Right atrium auricular region (tissue), 2 donors: ENCODE data around the gene PHAX. TPM values are rescaled to one million over a fixed set of nuclear protein-coding genes. Genes with fewer than 3 reads are reported as not detected.
"Not testable (repeated sequence)": the region's sequence is repeated elsewhere in the genome, so short reads cannot be mapped to it uniquely, and the experiment has no call there.

Experiments
- DNase-seq: peaks from one replicate; pipeline ENCODE4 v3.0.0-alpha.2; 2019; ENCODE audit warnings: low spot score
- H3K27ac ChIP-seq, 2 donors: fragments of 200-600 bp; sonication (generic); 1 replicate in 1 of 2; 2 replicates in 1 of 2; pipeline ENCODE4 v1.5.1; 2016 to 2019
- H3K27me3 ChIP-seq, 2 donors: fragments of 200-600 bp; sonication (generic); one replicate each; pipeline versions ENCODE4 v1.5.1 to v1.6.0; 2017 to 2019
- H3K36me3 ChIP-seq: fragments of 200-600 bp; sonication (generic); one replicate; pipeline ENCODE4 v1.5.1; 2016
- H3K4me1 ChIP-seq, 2 donors: fragments of 200-600 bp; sonication (generic); one replicate each; pipeline versions ENCODE4 v1.5.1 to v1.6.0; 2017 to 2019
- H3K4me3 ChIP-seq, 2 donors: fragments of 200-600 bp; sonication (generic); 1 replicate in 1 of 2; 2 replicates in 1 of 2; pipeline ENCODE4 v1.5.1; 2017 to 2019; ENCODE audit warnings: mild to moderate bottlenecking in 1 of 2, moderate library complexity in 1 of 2
- H3K9me3 ChIP-seq, 2 donors: fragments of 200-600 bp; sonication (generic); one replicate each; pipeline ENCODE4 v1.5.1; 2019
- CTCF ChIP-seq, 2 donors: fragments of 200-600 bp; sonication (generic); IDR thresholded peaks; one replicate each; pipeline ENCODE4 v1.5.1; 2019; ENCODE audit warnings: antibody characterized with exemption in 2 of 2
- total RNA-seq, 2 donors: library from RNA; depleted of rRNA; stranded (reverse); fragments of >200 nt; gene quantifications; one replicate each; pipeline ENCODE4 v1.1.0, GENCODE V29; 2016

PHAX gene
- total RNA-seq, 2 donors from 2014 or later, result 24.4 to 30.1 TPM

GRCh38 chr5:126645132-126645531 lies 44.4 kb downstream of the PHAX start:
- Histone ChIP-seq H3K9me3 (peaks cover 0 to 7% of the 10 kb centered on the region in 2 donors), H3K4me3 (no peak overlapping the region), H3K36me3 (no peaks in the 10 kb centered on the region), H3K4me1 (no peaks in the 10 kb centered on the region), H3K27ac (no peak overlapping the region), H3K27me3 (no peaks in the 10 kb centered on the region)
- DNase-seq, result no peak
- TF ChIP-seq CTCF (IDR thresholded peaks at IDR 0.05), result no peak

- Histone ChIP-seq H3K27ac (no peak overlapping the region), H3K4me1 (no peaks in the 10 kb centered on the region), H3K9me3 (peaks cover 0 to 7% of the 10 kb centered on the region in 2 donors), H3K36me3 (no peaks in the 10 kb centered on the region), H3K27me3 (no peaks in the 10 kb centered on the region), H3K4me3 (no peak overlapping the region)
- no peak for DNase-seq
- no peak for TF ChIP-seq CTCF (IDR thresholded peaks at IDR 0.05)
Observed at GRCh38 chr5:126647071-126647470, 46.3 kb downstream of the PHAX start.

DNA sequence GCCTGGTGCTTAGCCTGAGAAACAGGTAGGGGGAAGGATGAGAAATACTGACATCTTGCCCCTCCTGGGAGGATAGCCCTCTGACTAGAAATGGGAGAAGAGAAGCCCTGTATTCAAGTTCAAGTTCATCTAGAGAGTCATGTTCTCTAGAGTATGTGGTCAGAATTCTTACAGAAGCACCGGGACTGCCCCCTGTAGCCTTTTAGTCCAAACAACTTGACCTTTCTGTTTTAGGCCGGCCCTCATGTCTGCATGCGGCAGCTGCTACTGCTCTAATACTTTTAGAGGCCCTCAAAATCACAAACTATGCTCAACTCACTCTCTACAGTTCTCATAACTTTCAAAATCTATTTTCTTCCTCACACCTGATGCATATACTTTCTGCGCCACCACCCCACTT lies 47.7 kb downstream of the PHAX start:
- no peak overlapping the region for H3K4me3 ChIP-seq
- no peak overlapping the region for H3K27ac ChIP-seq
- no peaks in the 10 kb centered on the region for H3K36me3 ChIP-seq
- no peak for DNase-seq
- no peak for TF ChIP-seq CTCF (IDR thresholded peaks at IDR 0.05)
- H3K27me3 ChIP-seq, result no peaks in the 10 kb centered on the region
- H3K9me3 ChIP-seq, result peaks cover 0 to 7% of the 10 kb centered on the region in 2 donors
- no peaks in the 10 kb centered on the region for H3K4me1 ChIP-seq

- H3K4me3 ChIP-seq, H3K27ac ChIP-seq, H3K4me1 ChIP-seq, H3K9me3 ChIP-seq, DNase-seq, H3K27me3 ChIP-seq, H3K36me3 ChIP-seq: not testable (repeated sequence)
Observed at GRCh38 chr5:126649057-126649456, 48.3 kb downstream of the PHAX start.

GRCh38 chr5:126649709-126650108 lies 49.0 kb downstream of the PHAX start:
- H3K27ac ChIP-seq, DNase-seq, H3K36me3 ChIP-seq, H3K27me3 ChIP-seq, H3K9me3 ChIP-seq, H3K4me1 ChIP-seq, H3K4me3 ChIP-seq: not testable (repeated sequence)

GRCh38 chr5:126650463-126650862 lies 49.7 kb downstream of the PHAX start:
- Histone ChIP-seq H3K27me3 (no peaks in the 10 kb centered on the region), H3K4me1 (no peaks in the 10 kb centered on the region), H3K27ac (no peak overlapping the region), H3K4me3 (no peak overlapping the region), H3K36me3 (no peaks in the 10 kb centered on the region), H3K9me3 (peaks cover 0 to 5% of the 10 kb centered on the region in 2 donors)
- TF ChIP-seq CTCF (IDR thresholded peaks at IDR 0.05), result no peak
- no peak for DNase-seq

GRCh38 chr5:126651013-126651577 lies 50.3 kb downstream of the PHAX start:
- Histone ChIP-seq H3K27me3 (no peaks in the 10 kb centered on the region), H3K9me3 (no peaks in the 10 kb centered on the region), H3K27ac (no peak overlapping the region), H3K36me3 (no peaks in the 10 kb centered on the region), H3K4me3 (no peak overlapping the region), H3K4me1 (no peaks in the 10 kb centered on the region)
- DNase-seq, result no peak
- no peak for TF ChIP-seq CTCF (IDR thresholded peaks at IDR 0.05)
